Endothelial cell of umbilical vein (primary cell): ENCODE results near the gene BCL2. TPM values are rescaled to one million over a fixed set of nuclear protein-coding genes. Genes with fewer than 3 reads are reported as not detected.

Experiments
- BruUV-seq: library from RNA; stranded (reverse); fragments of 400-500 nt; replicated peaks from 2 replicates; lab custom pipeline; 2021; lab: Mats Ljungman, UMichigan
- CTCF ChIA-PET: fragments of 300-600, 350-600 bp; sonication (Branson Sonifier 250); formaldehyde crosslinking; loops from one replicate; lab custom pipeline; 2021; ENCODE audit warnings: antibody characterized with exemption, inconsistent platforms; lab: Charles Lee
- POLR2A ChIA-PET: fragments of 300-600, 350-600 bp; sonication (Branson Sonifier 250); formaldehyde crosslinking; loops from one replicate; lab custom pipeline; 2021; ENCODE audit warnings: antibody characterized with exemption, inconsistent platforms; lab: Charles Lee
- DNase-seq: peaks from one replicate; pipeline ENCODE4 v3.0.0-alpha.2; 2011; ENCODE audit warnings: low read depth, low spot score
- FAIRE-seq: peaks from 2 replicates; lab custom pipeline; 2011; peaks lifted over from hg19 to GRCh38; lab: Jason Lieb, UNC
- H2AFZ ChIP-seq: 2 replicates; pipeline ENCODE4 v1.6.0; 2012; ENCODE audit warnings: low read depth, low read length, control low read depth, inconsistent platforms
- H3K27ac ChIP-seq: 2 replicates; pipeline ENCODE4 v1.5.1; 2011; ENCODE audit warnings: low read depth, mild to moderate bottlenecking, control low read depth, low read length, moderate library complexity; ENCODE audit not compliant: insufficient read depth
- H3K27me3 ChIP-seq, 2 experiments: 2 replicates each; pipeline versions ENCODE4 v1.6.0 to v1.6.1; 2011; ENCODE audit warnings: low read length in 2 of 2, mixed read lengths in 1 of 2; ENCODE audit not compliant: control insufficient read depth in 2 of 2, insufficient read depth in 2 of 2
- H3K36me3 ChIP-seq, 2 experiments: 2 replicates in 1 of 2; 3 replicates in 1 of 2; pipeline ENCODE4 v1.5.1; 2011; ENCODE audit warnings: low read length in 2 of 2, mild to moderate bottlenecking in 1 of 2, moderate library complexity in 1 of 2; ENCODE audit not compliant: control insufficient read depth in 2 of 2, insufficient read depth in 2 of 2; ENCODE audit errors: extremely low read depth in 1 of 2
- H3K4me1 ChIP-seq: 3 replicates; pipeline ENCODE4 v1.5.1; 2011; ENCODE audit warnings: mild to moderate bottlenecking, low read length; ENCODE audit not compliant: control insufficient read depth, insufficient read depth; ENCODE audit errors: extremely low read depth
- H3K4me2 ChIP-seq: 2 replicates; pipeline ENCODE4 v1.6.1; 2011; ENCODE audit warnings: low read length, control low read depth, mixed read lengths; ENCODE audit not compliant: insufficient read depth
- H3K4me3 ChIP-seq, 3 experiments: fragments of 200-600 bp in 1 of 3; sonication (generic), shearing (Covaris generic) in 1 of 3; replicated peaks in 1 of 3; 2 replicates each; pipeline ENCODE4 v1.5.1; 2011 to 2016; ENCODE audit warnings: control low read depth in 3 of 3, low read length in 3 of 3, mild to moderate bottlenecking in 2 of 3, inconsistent platforms in 1 of 3, low read depth in 1 of 3, moderate library complexity in 1 of 3; ENCODE audit not compliant: insufficient read depth in 1 of 3
- H3K79me2 ChIP-seq: 2 replicates; pipeline ENCODE4 v1.6.0; 2012; ENCODE audit warnings: low read length, inconsistent platforms; ENCODE audit not compliant: control insufficient read depth, insufficient read depth
- H3K9ac ChIP-seq: replicated peaks from 2 replicates; pipeline ENCODE3; 2011; ENCODE audit warnings: low read length, control low read depth; ENCODE audit not compliant: insufficient read depth; ENCODE audit errors: extremely low read depth
- H3K9me1 ChIP-seq: replicated peaks from 3 replicates; pipeline ENCODE4 v1.6.0; 2011; ENCODE audit warnings: mild to moderate bottlenecking, low read length; ENCODE audit not compliant: control insufficient read depth, insufficient read depth; ENCODE audit errors: extremely low read depth
- H3K9me3 ChIP-seq: replicated peaks from 2 replicates; pipeline ENCODE4 v1.5.1; 2012; ENCODE audit warnings: low read length, inconsistent platforms; ENCODE audit not compliant: control insufficient read depth, insufficient read depth
- H4K20me1 ChIP-seq: replicated peaks from 2 replicates; pipeline ENCODE3; 2011; ENCODE audit warnings: mild to moderate bottlenecking, low read length; ENCODE audit not compliant: control insufficient read depth, insufficient read depth; ENCODE audit errors: extremely low read depth
- EZH2 ChIP-seq: IDR thresholded peaks from 2 replicates; pipeline ENCODE4 v1.6.1; 2012; ENCODE audit warnings: borderline replicate concordance, low read depth, mild to moderate bottlenecking, moderate library complexity, low read length, inconsistent platforms; ENCODE audit not compliant: severe bottlenecking
- FOS ChIP-seq: IDR thresholded peaks from 2 replicates; pipeline ENCODE4 v1.6.1; 2011; ENCODE audit warnings: mild to moderate bottlenecking, low read length, moderate library complexity, borderline replicate concordance; ENCODE audit not compliant: insufficient read depth
- GATA2 ChIP-seq: IDR thresholded peaks from 2 replicates; pipeline ENCODE4 v1.7.0; 2011; ENCODE audit warnings: low read depth, mild to moderate bottlenecking, moderate library complexity, mixed read lengths, low read length; ENCODE audit not compliant: insufficient read length, insufficient read depth
- JUN ChIP-seq: IDR thresholded peaks from 2 replicates; pipeline ENCODE4 v1.6.1; 2011; ENCODE audit warnings: borderline replicate concordance, low read depth; ENCODE audit not compliant: insufficient read length, insufficient read depth
- MAX ChIP-seq: IDR thresholded peaks from 2 replicates; pipeline ENCODE4 v1.6.1; 2011; ENCODE audit not compliant: insufficient read depth, insufficient read length
- MYC ChIP-seq: IDR thresholded peaks from one replicate; pipeline ENCODE4 v1.6.1; 2011; ENCODE audit warnings: mild to moderate bottlenecking, low read depth, low read length
- POLR2A ChIP-seq: IDR thresholded peaks from 2 replicates; pipeline ENCODE4 v1.6.1; 2012; ENCODE audit warnings: low read depth, mild to moderate bottlenecking, control low read depth, low read length
- POLR2AphosphoS5 ChIP-seq: IDR thresholded peaks from 2 replicates; pipeline ENCODE4 v1.6.1; 2012; ENCODE audit warnings: low read depth, mild to moderate bottlenecking, control low read depth, low read length, moderate library complexity; ENCODE audit not compliant: insufficient read depth
- dilution Hi-C: fragments of 300-500 bp; cut with MboI; formaldehyde crosslinking; loops from one replicate; pipeline ENCODE4 v1.15.0; 2019; ENCODE audit warnings: low sequenced_read_pairs; ENCODE audit not compliant: extremely low pct_ligation_motif_present
- intact Hi-C: fragments of 100-400 bp; cut with micrococcal nuclease; formaldehyde crosslinking; loops from one replicate; pipeline ENCODE4 v1.10.0; 2022
- polyA plus RNA-seq, 4 experiments: library from polyadenylated mRNA; depleted of rRNA in 3 of 4; stranded (reverse) in 3 of 4; unstranded in 1 of 4; fragments of >200 nt; gene quantifications; 2 replicates each; pipeline versions ENCODE4 v1.2.1 to v1.2.3, GENCODE V29; 2011 to 2012; ENCODE audit warnings: missing spikeins in 1 of 4
- total RNA-seq: library from RNA; stranded (reverse); gene quantifications from 2 replicates; pipeline ENCODE4 v1.2.3, GENCODE V29; 2021
- TF ChIP-seq, protein P1 (sequence below), 2 donors: IDR thresholded peaks; 1 replicate in 1 of 2; 2 replicates in 1 of 2; pipeline ENCODE4 v1.5.1; 2011; ENCODE audit warnings: low read length in 2 of 2, mild to moderate bottlenecking in 2 of 2, moderate library complexity in 2 of 2, control low read depth in 1 of 2, inconsistent platforms in 1 of 2, low read depth in 1 of 2; ENCODE audit not compliant: insufficient read depth in 1 of 2; ENCODE audit errors: extremely low read depth in 1 of 2

Gene BCL2
- total and polyA plus RNA-seq, 2 donors (not counting 3 experiments of a cell fraction or from before 2014, with no cell fraction given), result 0.35 to 5.0 TPM

GRCh38 chr18:63109802-63110201, 209.8 kb downstream of the BCL2 start:
- no peak overlapping the region for H3K4me3 ChIP-seq

More at GRCh38 chr18:63109802-63110201, 209.8 kb downstream of the BCL2 start:
- TF ChIP-seq POLR2AphosphoS5, result no peak
- no peak for TF ChIP-seq MAX
- no peak for TF ChIP-seq POLR2A
- no peak for TF ChIP-seq FOS
- TF ChIP-seq EZH2, result no peak
- TF ChIP-seq, protein P1, sequence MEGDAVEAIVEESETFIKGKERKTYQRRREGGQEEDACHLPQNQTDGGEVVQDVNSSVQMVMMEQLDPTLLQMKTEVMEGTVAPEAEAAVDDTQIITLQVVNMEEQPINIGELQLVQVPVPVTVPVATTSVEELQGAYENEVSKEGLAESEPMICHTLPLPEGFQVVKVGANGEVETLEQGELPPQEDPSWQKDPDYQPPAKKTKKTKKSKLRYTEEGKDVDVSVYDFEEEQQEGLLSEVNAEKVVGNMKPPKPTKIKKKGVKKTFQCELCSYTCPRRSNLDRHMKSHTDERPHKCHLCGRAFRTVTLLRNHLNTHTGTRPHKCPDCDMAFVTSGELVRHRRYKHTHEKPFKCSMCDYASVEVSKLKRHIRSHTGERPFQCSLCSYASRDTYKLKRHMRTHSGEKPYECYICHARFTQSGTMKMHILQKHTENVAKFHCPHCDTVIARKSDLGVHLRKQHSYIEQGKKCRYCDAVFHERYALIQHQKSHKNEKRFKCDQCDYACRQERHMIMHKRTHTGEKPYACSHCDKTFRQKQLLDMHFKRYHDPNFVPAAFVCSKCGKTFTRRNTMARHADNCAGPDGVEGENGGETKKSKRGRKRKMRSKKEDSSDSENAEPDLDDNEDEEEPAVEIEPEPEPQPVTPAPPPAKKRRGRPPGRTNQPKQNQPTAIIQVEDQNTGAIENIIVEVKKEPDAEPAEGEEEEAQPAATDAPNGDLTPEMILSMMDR (IDR thresholded peaks at IDR 0.05; ENCODE audit: extremely low read depth in 1 of 2, insufficient read depth in 1 of 2, low read depth in 1 of 2, low read length in 2 of 2), result no peak
- TF ChIP-seq MYC, result no peak
- TF ChIP-seq JUN, result no peak
- TF ChIP-seq GATA2, result no peak
- no peaks in the 10 kb centered on the region for H3K79me2 ChIP-seq
- no peak overlapping the region for H3K9ac ChIP-seq
- no TSS peak for BruUV-seq
- H3K27me3 ChIP-seq, result peaks cover 0 to 2% of the 10 kb centered on the region in 2 experiments
- intact Hi-C loops (no loop called here), dilution Hi-C loops (no loop called here)
- no peaks in the 10 kb centered on the region for H3K9me3 ChIP-seq
- no peaks in the 10 kb centered on the region for H3K9me1 ChIP-seq
- H2AFZ ChIP-seq, result no peak overlapping the region
- no peak overlapping the region for H3K4me2 ChIP-seq
- ChIA-PET POLR2A (no interaction called here), CTCF (interaction anchor here (1.2 kb wide), 1 partner anchor 15 kb away, joined by 4 read pairs; no protein-coding TSS in a partner anchor)
- no peak overlapping the region for H3K27ac ChIP-seq
- H3K4me1 ChIP-seq, result peaks cover 12% of the 10 kb centered on the region
- H3K36me3 ChIP-seq, result no peaks in the 10 kb centered on the region
- FAIRE-seq (no peak), DNase-seq (no peak)
- no peaks in the 10 kb centered on the region for H4K20me1 ChIP-seq
